KMS-11 (cell line): ENCODE results near the gene LRRC8D.

Source experiments
- H2AFZ ChIP-seq: fragments of 200-600 bp; sonication (generic); 2 replicates; pipeline ENCODE4 v1.6.1; 2016; ENCODE audit warnings: antibody characterized with exemption, mixed run types, low read depth
- H3K27ac ChIP-seq: fragments of 200-600 bp; sonication (generic); 2 replicates; pipeline ENCODE4 v1.6.1; 2016; ENCODE audit warnings: mild to moderate bottlenecking, mixed run types
- H3K27me3 ChIP-seq: fragments of 200-600 bp; sonication (generic); 2 replicates; pipeline ENCODE4 v1.6.1; 2017; ENCODE audit warnings: mild to moderate bottlenecking, low read depth, mixed run types, moderate library complexity; ENCODE audit not compliant: insufficient read depth
- H3K36me3 ChIP-seq: fragments of 200-600 bp; sonication (generic); 2 replicates; pipeline ENCODE4 v1.6.1; 2017; ENCODE audit warnings: mild to moderate bottlenecking, mixed run types; ENCODE audit not compliant: insufficient read depth
- H3K4me1 ChIP-seq: fragments of 200-600 bp; sonication (generic); 2 replicates; pipeline ENCODE4 v1.6.1; 2016; ENCODE audit warnings: mild to moderate bottlenecking, low read depth, mixed run types; ENCODE audit not compliant: poor library complexity, severe bottlenecking
- H3K4me2 ChIP-seq: fragments of 200-600 bp; sonication (generic); 2 replicates; pipeline ENCODE4 v1.7.0; 2016; ENCODE audit warnings: mild to moderate bottlenecking, mixed run types
- H3K4me3 ChIP-seq: fragments of 200-600 bp; sonication (generic); IDR thresholded peaks from 2 replicates; pipeline ENCODE4 v1.6.1; 2017; ENCODE audit warnings: low read depth, low read length, mixed read lengths; ENCODE audit not compliant: insufficient read depth
- H3K79me2 ChIP-seq: fragments of 200-600 bp; sonication (generic); 2 replicates; pipeline ENCODE4 v1.6.1; 2016; ENCODE audit warnings: low read depth, mixed run types; ENCODE audit not compliant: insufficient read depth
- H3K9ac ChIP-seq: fragments of 200-600 bp; sonication (generic); 2 replicates; pipeline ENCODE4 v1.6.1; 2016; ENCODE audit warnings: mild to moderate bottlenecking, mixed run types
- H4K20me1 ChIP-seq: fragments of 200-600 bp; sonication (generic); 2 replicates; pipeline ENCODE4 v1.6.1; 2016; ENCODE audit warnings: mild to moderate bottlenecking, mixed run types; ENCODE audit not compliant: insufficient read depth
- TF ChIP-seq, protein P1 (sequence below): fragments of 200-600 bp; sonication (generic); conservative IDR thresholded peaks from 2 replicates; pipeline ENCODE4 v1.6.1; 2017; ENCODE audit warnings: low read depth, mild to moderate bottlenecking, antibody characterized with exemption, low read length, moderate library complexity, mixed read lengths

The LRRC8D gene

GRCh38 chr1:89936694-89937093 lies 115.9 kb downstream of the LRRC8D start:
- no peaks in the 10 kb centered on the region for H3K79me2 ChIP-seq
- H3K4me1 ChIP-seq: peaks cover 5% of the 10 kb centered on the region
- H3K4me2 ChIP-seq: no peak overlapping the region
- H4K20me1 ChIP-seq: no peaks in the 10 kb centered on the region
- H3K9ac ChIP-seq: no peak overlapping the region
- H3K36me3 ChIP-seq: no peaks in the 10 kb centered on the region
- no peak overlapping the region for H2AFZ ChIP-seq
- H3K4me3 ChIP-seq: no peak overlapping the region
- TF ChIP-seq, protein P1, sequence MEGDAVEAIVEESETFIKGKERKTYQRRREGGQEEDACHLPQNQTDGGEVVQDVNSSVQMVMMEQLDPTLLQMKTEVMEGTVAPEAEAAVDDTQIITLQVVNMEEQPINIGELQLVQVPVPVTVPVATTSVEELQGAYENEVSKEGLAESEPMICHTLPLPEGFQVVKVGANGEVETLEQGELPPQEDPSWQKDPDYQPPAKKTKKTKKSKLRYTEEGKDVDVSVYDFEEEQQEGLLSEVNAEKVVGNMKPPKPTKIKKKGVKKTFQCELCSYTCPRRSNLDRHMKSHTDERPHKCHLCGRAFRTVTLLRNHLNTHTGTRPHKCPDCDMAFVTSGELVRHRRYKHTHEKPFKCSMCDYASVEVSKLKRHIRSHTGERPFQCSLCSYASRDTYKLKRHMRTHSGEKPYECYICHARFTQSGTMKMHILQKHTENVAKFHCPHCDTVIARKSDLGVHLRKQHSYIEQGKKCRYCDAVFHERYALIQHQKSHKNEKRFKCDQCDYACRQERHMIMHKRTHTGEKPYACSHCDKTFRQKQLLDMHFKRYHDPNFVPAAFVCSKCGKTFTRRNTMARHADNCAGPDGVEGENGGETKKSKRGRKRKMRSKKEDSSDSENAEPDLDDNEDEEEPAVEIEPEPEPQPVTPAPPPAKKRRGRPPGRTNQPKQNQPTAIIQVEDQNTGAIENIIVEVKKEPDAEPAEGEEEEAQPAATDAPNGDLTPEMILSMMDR: no peak
- H3K27me3 ChIP-seq: no peaks in the 10 kb centered on the region
- H3K27ac ChIP-seq: no peak overlapping the region

GRCh38 chr1:89938171-89939055 lies 117.6 kb downstream of the LRRC8D start:
- Histone ChIP-seq H3K9ac (no peak overlapping the region), H3K4me1 (peaks cover 5% of the 10 kb centered on the region), H3K79me2 (no peaks in the 10 kb centered on the region), H4K20me1 (no peaks in the 10 kb centered on the region), H3K4me3 (no peak overlapping the region), H3K4me2 (no peak overlapping the region), H3K27ac (no peak overlapping the region), H2AFZ (no peak overlapping the region), H3K36me3 (no peaks in the 10 kb centered on the region), H3K27me3 (no peaks in the 10 kb centered on the region)
- TF ChIP-seq, protein P1: no peak

- Histone ChIP-seq H3K4me1 (peaks cover 5% of the 10 kb centered on the region), H4K20me1 (no peaks in the 10 kb centered on the region), H3K79me2 (no peaks in the 10 kb centered on the region), H3K9ac (no peak overlapping the region), H3K4me3 (no peak overlapping the region), H3K27me3 (no peaks in the 10 kb centered on the region), H3K27ac (no peak overlapping the region), H3K4me2 (no peak overlapping the region), H2AFZ (no peak overlapping the region), H3K36me3 (no peaks in the 10 kb centered on the region)
- TF ChIP-seq, protein P1: no peak
Observed at GRCh38 chr1:89939059-89939570, 118.3 kb downstream of the LRRC8D start.

- Histone ChIP-seq H4K20me1 (no peaks in the 10 kb centered on the region), H3K36me3 (no peaks in the 10 kb centered on the region), H3K9ac (no peak overlapping the region), H3K27me3 (no peaks in the 10 kb centered on the region), H3K4me3 (no peak overlapping the region), H3K27ac (no peak overlapping the region), H3K4me1 (peaks cover 5% of the 10 kb centered on the region), H3K79me2 (no peaks in the 10 kb centered on the region), H3K4me2 (no peak overlapping the region), H2AFZ (no peak overlapping the region)
- TF ChIP-seq, protein P1: no peak
Observed at GRCh38 chr1:89939693-89940438, 119.0 kb downstream of the LRRC8D start.
